HepG2 (cell line): Measurements from ENCODE around the gene TMTC2. TPM values are rescaled to one million over a fixed set of nuclear protein-coding genes. Genes with fewer than 3 reads are reported as not detected.

Experiments used
- ATAC-seq: fragments of 200-7000 bp; cut with Tn5 transposase; 3 replicates; pipeline ENCODE4 v1.9.1; 2020; ENCODE audit warnings: mild to moderate bottlenecking, moderate library complexity
- BruUV-seq: library from RNA; stranded (reverse); fragments of 400-500 nt; replicated peaks from 2 replicates; lab custom pipeline; 2021; lab: Mats Ljungman, UMichigan
- CTCF ChIA-PET: fragments of 300-600 bp; formaldehyde crosslinking; extraction: SDS; loops from one replicate; lab custom pipeline; 2021; ENCODE audit warnings: low total read pairs, inconsistent platforms, low intra/inter-chr PET ratio; lab: Yijun Ruan, JAX
- POLR2A ChIA-PET: fragments of 350-600 bp; sonication (Branson Sonifier 250); formaldehyde crosslinking; loops from one replicate; lab custom pipeline; 2020; ENCODE audit warnings: antibody characterized with exemption, inconsistent platforms; lab: Yijun Ruan, JAX
- DNase-seq: peaks from one replicate; pipeline ENCODE4 v3.0.0-alpha.2; 2015; ENCODE audit warnings: low spot score
- FAIRE-seq: peaks from 3 replicates; lab custom pipeline; 2011; peaks lifted over from hg19 to GRCh38; lab: Jason Lieb, UNC
- H2AFZ ChIP-seq: one replicate; pipeline ENCODE4 v1.6.1; 2011; ENCODE audit warnings: low read length, inconsistent platforms
- H3K27ac ChIP-seq: fragments of 300-600 bp; 3 replicates; pipeline ENCODE4 v1.8.0; 2011; ENCODE audit warnings: mixed run types, mild to moderate bottlenecking, mixed read lengths, low read length, inconsistent platforms; ENCODE audit not compliant: insufficient read depth; ENCODE audit errors: extremely low read length
- H3K27me3 ChIP-seq, 2 experiments: fragments of 200-600 bp in 1 of 2; 2 replicates in 1 of 2; 3 replicates in 1 of 2; pipeline versions ENCODE4 v1.6.0 to v1.8.0; 2011; ENCODE audit warnings: low read length in 2 of 2, mild to moderate bottlenecking in 2 of 2, moderate library complexity in 2 of 2, inconsistent platforms in 1 of 2; ENCODE audit not compliant: insufficient read depth in 2 of 2, control insufficient read depth in 1 of 2
- H3K36me3 ChIP-seq, 2 experiments: fragments of 200-600 bp in 1 of 2; replicated peaks in 1 of 2; 2 replicates in 1 of 2; 3 replicates in 1 of 2; pipeline versions ENCODE4 v1.5.1 to v1.8.0; 2011; ENCODE audit warnings: low read length in 2 of 2, inconsistent platforms in 1 of 2; ENCODE audit not compliant: insufficient read depth in 2 of 2, control insufficient read depth in 1 of 2
- H3K4me1 ChIP-seq: 2 replicates; pipeline ENCODE4 v1.5.1; 2012; ENCODE audit warnings: low read length, inconsistent platforms; ENCODE audit not compliant: insufficient read depth
- H3K4me2 ChIP-seq: 2 replicates; pipeline ENCODE4 v1.6.0; 2011; ENCODE audit warnings: low read depth, low read length, inconsistent platforms
- H3K4me3 ChIP-seq, 3 experiments: fragments of 200-600 bp in 1 of 3; sonication (generic), shearing (Covaris generic) in 1 of 3; replicated peaks in 1 of 3; 2 replicates each; pipeline ENCODE4 v1.5.1; 2011 to 2016; ENCODE audit warnings: low read length in 3 of 3, inconsistent platforms in 2 of 3, low read depth in 2 of 3, mild to moderate bottlenecking in 2 of 3, control low read depth in 1 of 3, mixed read lengths in 1 of 3; ENCODE audit not compliant: insufficient read depth in 1 of 3
- H3K79me2 ChIP-seq: one replicate; pipeline ENCODE4 v1.6.1; 2011; ENCODE audit warnings: low read length, inconsistent platforms; ENCODE audit not compliant: insufficient read depth
- H3K9ac ChIP-seq: 2 replicates; pipeline ENCODE4 v1.6.0; 2011; ENCODE audit warnings: mild to moderate bottlenecking, low read depth, low read length, inconsistent platforms; ENCODE audit not compliant: insufficient read depth
- H3K9me3 ChIP-seq: 2 replicates; pipeline ENCODE4 v1.5.1; 2012; ENCODE audit warnings: mild to moderate bottlenecking, low read length
- H4K20me1 ChIP-seq: 2 replicates; pipeline ENCODE4 v1.6.0; 2011; ENCODE audit warnings: inconsistent platforms, mild to moderate bottlenecking, low read length, moderate library complexity; ENCODE audit not compliant: insufficient read depth
- ATF1 ChIP-seq: IDR thresholded peaks from 2 replicates; pipeline ENCODE4 v1.6.1; 2016; ENCODE audit warnings: mild to moderate bottlenecking, control low read depth
- ATRX ChIP-seq: sonication (generic); formaldehyde crosslinking; IDR thresholded peaks from 2 replicates; pipeline ENCODE4 v1.4.0; 2020; ENCODE audit warnings: missing genetic modification reagents, borderline replicate concordance
- CCDC6 ChIP-seq: sonication (generic); formaldehyde crosslinking; IDR thresholded peaks from 2 replicates; pipeline ENCODE4 v1.8.1; 2022; ENCODE audit warnings: mild to moderate bottlenecking, missing genetic modification reagents, moderate library complexity
- CREM ChIP-seq, 2 experiments: sonication (generic) in 1 of 2; formaldehyde crosslinking in 1 of 2; IDR thresholded peaks; 2 replicates each; pipeline versions ENCODE4 v1.4.0 to v1.6.1; 2016 to 2020; ENCODE audit warnings: antibody characterized with exemption in 1 of 2, mild to moderate bottlenecking in 1 of 2, missing genetic modification reagents in 1 of 2
- DR1 ChIP-seq: sonication (generic); formaldehyde crosslinking; IDR thresholded peaks from 2 replicates; pipeline ENCODE4 v1.8.0; 2021; ENCODE audit warnings: mild to moderate bottlenecking, missing genetic modification reagents, inconsistent platforms
- HMG20B ChIP-seq: conservative IDR thresholded peaks from 2 replicates; pipeline ENCODE4 v1.6.1; 2016; ENCODE audit warnings: missing genetic modification reagents, missing compliant biosample characterization
- KAT7 ChIP-seq: IDR thresholded peaks from 2 replicates; pipeline ENCODE4 v1.6.1; 2018; ENCODE audit warnings: borderline replicate concordance, missing compliant biosample characterization
- MAFF ChIP-seq: IDR thresholded peaks from 2 replicates; pipeline ENCODE4 v1.6.1; 2011; ENCODE audit warnings: low read depth, low read length, improper control_type of control experiment
- PCBP2 ChIP-seq: fragments of 200-400 bp; formaldehyde crosslinking; optimal IDR thresholded peaks from 2 replicates; pipeline ENCODE3; 2018; ENCODE audit warnings: low read length, low read depth; ENCODE audit not compliant: poor library complexity, severe bottlenecking
- SRSF9 ChIP-seq: fragments of 200-400 bp; formaldehyde crosslinking; IDR thresholded peaks from 2 replicates; pipeline ENCODE4 v1.6.1; 2018; ENCODE audit warnings: borderline replicate concordance, mild to moderate bottlenecking, low read depth, low read length; ENCODE audit not compliant: insufficient read depth, poor library complexity, severe bottlenecking
- STAG1 ChIP-seq: sonication (generic); formaldehyde crosslinking; IDR thresholded peaks from 2 replicates; pipeline ENCODE4 v1.4.0; 2020; ENCODE audit warnings: missing genetic modification reagents
- SUZ12 ChIP-seq: fragments of 150-350 bp; IDR thresholded peaks from 2 replicates; pipeline ENCODE4 v1.6.1; 2014; ENCODE audit warnings: low read depth, low read length
- ZNF441 ChIP-seq: sonication (generic); formaldehyde crosslinking; IDR thresholded peaks from 2 replicates; pipeline ENCODE4 v1.7.0; 2021; ENCODE audit warnings: missing genetic modification reagents, borderline replicate concordance
- ZNF567 ChIP-seq: sonication (generic); formaldehyde crosslinking; IDR thresholded peaks from 2 replicates; pipeline ENCODE4 v1.8.1; 2023; ENCODE audit warnings: mild to moderate bottlenecking, missing genetic modification reagents, borderline replicate concordance
- ZNF614 ChIP-seq: IDR thresholded peaks from 2 replicates; pipeline ENCODE4 v1.6.1; 2018; ENCODE audit warnings: missing biosample characterization, missing genetic modification reagents, inconsistent platforms, borderline replicate concordance
- ZSCAN30 ChIP-seq: sonication (generic); formaldehyde crosslinking; IDR thresholded peaks from 2 replicates; pipeline ENCODE4 v1.5.0; 2020; ENCODE audit warnings: mild to moderate bottlenecking, missing genetic modification reagents
- ZZZ3 ChIP-seq: sonication (generic); formaldehyde crosslinking; IDR thresholded peaks from 2 replicates; pipeline ENCODE4 v1.4.0; 2020; ENCODE audit warnings: missing genetic modification reagents, mild to moderate bottlenecking, borderline replicate concordance
- WGBS: methylation state at CpG from one replicate; pipeline ENCODE4 v1.1.6; 2017; ENCODE audit warnings: low lambda C conversion rate; 5-methylcytosine and 5-hydroxymethylcytosine counted together
- in situ Hi-C: cut with HindIII; loops from 2 replicates; pipeline ENCODE4 v1.10.0; 2017; ENCODE audit warnings: low pct_unique_long_range_greater_than_20kb; ENCODE audit not compliant: extremely low pct_ligation_motif_present
- intact Hi-C: fragments of 100-400 bp; cut with micrococcal nuclease; formaldehyde crosslinking; loops from one replicate; pipeline ENCODE4 v1.10.0; 2022; ENCODE audit not compliant: unreplicated experiment
- polyA plus RNA-seq, 8 experiments: library from polyadenylated mRNA; depleted of rRNA in 3 of 8; stranded (reverse) in 7 of 8; unstranded in 1 of 8; fragments of >200 nt; fragmentation: Illumina TruSeq in 4 of 8; extraction: Trizol in 4 of 8; gene quantifications; 2 replicates each; pipeline versions ENCODE4 v1.2.1 to v1.2.3, GENCODE V29; 2011 to 2016; ENCODE audit warnings: low read depth in 4 of 8, missing spikeins in 1 of 8, mixed read lengths in 1 of 8; ENCODE audit not compliant: insufficient read depth in 1 of 8
- total RNA-seq, 5 experiments: library from RNA; depleted of rRNA; stranded (reverse); fragments of >200 nt; fragmentation: Illumina TruSeq; extraction: Trizol; gene quantifications; 2 replicates each; pipeline ENCODE4 v1.2.3, GENCODE V29; 2016; ENCODE audit warnings: low read depth in 1 of 5
- TF ChIP-seq, protein P1 (sequence below): sonication (generic); formaldehyde crosslinking; IDR thresholded peaks from 2 replicates; pipeline ENCODE4 v1.5.0; 2020; ENCODE audit warnings: mild to moderate bottlenecking, missing genetic modification reagents
- TF ChIP-seq, protein P2 (sequence below): sonication (generic); formaldehyde crosslinking; conservative IDR thresholded peaks from 2 replicates; pipeline ENCODE4 v1.4.0; 2020; ENCODE audit warnings: missing genetic modification reagents

The TMTC2 gene
- total and polyA plus RNA-seq, 2 of the 13 experiments (the other 11 are each of a cell fraction or from before 2014, with no cell fraction given): 0.55 to 0.63 TPM

DNA sequence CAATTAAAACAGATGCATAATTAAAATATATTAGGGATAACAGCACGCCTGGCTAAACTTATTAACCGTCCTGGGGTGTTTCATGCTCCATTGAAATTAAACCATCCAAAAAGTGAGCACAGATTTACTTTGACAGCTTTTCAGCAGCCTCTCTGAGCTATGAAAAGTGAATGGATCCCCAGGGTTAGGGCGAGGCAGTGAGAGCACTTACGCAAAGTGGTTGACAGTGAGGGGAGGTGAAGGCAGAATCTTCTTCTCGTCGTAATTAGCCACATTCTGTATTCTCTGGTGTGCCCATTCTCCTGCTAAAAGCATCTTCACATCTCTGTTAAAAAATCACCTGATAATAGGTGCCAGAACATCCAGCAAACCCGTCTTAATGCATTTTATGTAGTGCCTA, 1.9 kb downstream of the TMTC2 start:
- ChIA-PET POLR2A (no interaction called here), CTCF (no interaction called here)
- Histone ChIP-seq H3K79me2 (no peaks in the 10 kb centered on the region), H2AFZ (no peak overlapping the region), H3K4me3 (no peak overlapping the region), H3K4me2 (peak overlapping the region; percentile 99; the same call in 1 of the 2 replicates), H3K9ac (no peak overlapping the region), H4K20me1 (no peaks in the 10 kb centered on the region), H3K4me1 (peaks cover 19% of the 10 kb centered on the region), H3K27me3 (peaks cover 0 to 3% of the 10 kb centered on the region in 2 experiments; a peak in 2 of 5 replicates), H3K27ac (no peak overlapping the region), H3K36me3 (no peaks in the 10 kb centered on the region), H3K9me3 (no peaks in the 10 kb centered on the region)
- intact Hi-C loops (no loop called here), in situ Hi-C loops (loop anchor here (5.0 to 25.0 kb wide), 2 partner anchors 1124 to 1819 kb away; no protein-coding TSS in a partner anchor)
- no TSS peak for BruUV-seq
- DNase-seq: no peak
- TF ChIP-seq, protein P1, sequence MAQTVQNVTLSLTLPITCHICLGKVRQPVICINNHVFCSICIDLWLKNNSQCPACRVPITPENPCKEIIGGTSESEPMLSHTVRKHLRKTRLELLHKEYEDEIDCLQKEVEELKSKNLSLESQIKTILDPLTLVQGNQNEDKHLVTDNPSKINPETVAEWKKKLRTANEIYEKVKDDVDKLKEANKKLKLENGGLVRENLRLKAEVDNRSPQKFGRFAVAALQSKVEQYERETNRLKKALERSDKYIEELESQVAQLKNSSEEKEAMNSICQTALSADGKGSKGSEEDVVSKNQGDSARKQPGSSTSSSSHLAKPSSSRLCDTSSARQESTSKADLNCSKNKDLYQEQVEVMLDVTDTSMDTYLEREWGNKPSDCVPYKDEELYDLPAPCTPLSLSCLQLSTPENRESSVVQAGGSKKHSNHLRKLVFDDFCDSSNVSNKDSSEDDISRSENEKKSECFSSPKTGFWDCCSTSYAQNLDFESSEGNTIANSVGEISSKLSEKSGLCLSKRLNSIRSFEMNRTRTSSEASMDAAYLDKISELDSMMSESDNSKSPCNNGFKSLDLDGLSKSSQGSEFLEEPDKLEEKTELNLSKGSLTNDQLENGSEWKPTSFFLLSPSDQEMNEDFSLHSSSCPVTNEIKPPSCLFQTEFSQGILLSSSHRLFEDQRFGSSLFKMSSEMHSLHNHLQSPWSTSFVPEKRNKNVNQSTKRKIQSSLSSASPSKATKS: no peak
- TF ChIP-seq HMG20B (CRISPR knock-in tag) (no peak), SUZ12 (no peak), STAG1 (CRISPR knock-in tag) (no peak), ZSCAN30 (CRISPR knock-in tag) (no peak), ZNF441 (CRISPR knock-in tag) (no peak), ZNF614 (no peak), CCDC6 (no peak), ATF1 (CRISPR knock-in tag) (no peak), DR1 (CRISPR knock-in tag) (no peak), ZZZ3 (no peak), PCBP2 (no peak), ZNF567 (no peak), CREM (IDR thresholded peaks at IDR 0.05) (no peak), CREM (CRISPR knock-in tag; IDR thresholded peaks at IDR 0.05) (no peak), SRSF9 (no peak), ATRX (CRISPR knock-in tag) (no peak), KAT7 (CRISPR knock-in tag) (no peak), MAFF (no peak)
- TF ChIP-seq, protein P2, sequence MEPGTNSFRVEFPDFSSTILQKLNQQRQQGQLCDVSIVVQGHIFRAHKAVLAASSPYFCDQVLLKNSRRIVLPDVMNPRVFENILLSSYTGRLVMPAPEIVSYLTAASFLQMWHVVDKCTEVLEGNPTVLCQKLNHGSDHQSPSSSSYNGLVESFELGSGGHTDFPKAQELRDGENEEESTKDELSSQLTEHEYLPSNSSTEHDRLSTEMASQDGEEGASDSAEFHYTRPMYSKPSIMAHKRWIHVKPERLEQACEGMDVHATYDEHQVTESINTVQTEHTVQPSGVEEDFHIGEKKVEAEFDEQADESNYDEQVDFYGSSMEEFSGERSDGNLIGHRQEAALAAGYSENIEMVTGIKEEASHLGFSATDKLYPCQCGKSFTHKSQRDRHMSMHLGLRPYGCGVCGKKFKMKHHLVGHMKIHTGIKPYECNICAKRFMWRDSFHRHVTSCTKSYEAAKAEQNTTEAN (CRISPR knock-in tag): no peak
- no peak for FAIRE-seq
- no peak for ATAC-seq
- WGBS: 67% methylated on average over 7 of the region's 7 CpGs
